Activated T-cell treated with anti-CD3 and anti-CD28 coated beads for 48 hours (primary cell): Measurements from ENCODE around the gene FAM3D.
"Not testable (repeated sequence)": the region's sequence is repeated elsewhere in the genome, so short reads cannot be mapped to it uniquely, and the experiment has no call there.

Experiments
- DNase-seq: peaks from one replicate; pipeline ENCODE4 v3.0.0-alpha.2; 2020; ENCODE audit warnings: low read depth

The FAM3D gene

GRCh38 chr3:58683466-58683865 lies 16.9 kb upstream of the FAM3D start:
- DNase-seq = peak; percentile 34

GRCh38 chr3:58683001-58683458 lies 16.5 kb upstream of the FAM3D start:
- no peak for DNase-seq

- no peak for DNase-seq
Observed at GRCh38 chr3:58681863-58682262, 15.3 kb upstream of the FAM3D start.

GRCh38 chr3:58680879-58681525 lies 14.4 kb upstream of the FAM3D start:
- no peak for DNase-seq

- DNase-seq = no peak
Observed at GRCh38 chr3:58679974-58680666, 13.5 kb upstream of the FAM3D start.

GRCh38 chr3:58679446-58679845 lies 12.9 kb upstream of the FAM3D start:
- DNase-seq = no peak

- not testable (repeated sequence) for DNase-seq
Observed at GRCh38 chr3:58678177-58678970, 11.8 kb upstream of the FAM3D start.

GRCh38 chr3:58672880-58673279 lies 6.3 kb upstream of the FAM3D start:
- no peak for DNase-seq

- DNase-seq = no peak
Observed at GRCh38 chr3:58672451-58672850, 5.9 kb upstream of the FAM3D start.

- DNase-seq = no peak
Observed at GRCh38 chr3:58670506-58671135, 4.0 kb upstream of the FAM3D start.

GRCh38 chr3:58668247-58668646 lies 1.7 kb upstream of the FAM3D start:
- no peak for DNase-seq

GRCh38 chr3:58667704-58668103 lies 1.1 kb upstream of the FAM3D start:
- no peak for DNase-seq

- no peak for DNase-seq
Observed at GRCh38 chr3:58667229-58667628, 655 bp upstream of the FAM3D start.

- DNase-seq = no peak
Observed at GRCh38 chr3:58665405-58665804, 1.2 kb downstream of the FAM3D start.

- DNase-seq = no peak
Observed at GRCh38 chr3:58664611-58665010, 2.0 kb downstream of the FAM3D start.

- DNase-seq = no peak
Observed at GRCh38 chr3:58661836-58662420, 4.6 kb downstream of the FAM3D start.

- no peak for DNase-seq
Observed at GRCh38 chr3:58660998-58661397, 5.6 kb downstream of the FAM3D start.

GRCh38 chr3:58659051-58659675 lies 7.4 kb downstream of the FAM3D start:
- DNase-seq = no peak

- no peak for DNase-seq
Observed at GRCh38 chr3:58658508-58658907, 8.1 kb downstream of the FAM3D start.

- no peak for DNase-seq
Observed at GRCh38 chr3:58657571-58658141, 8.9 kb downstream of the FAM3D start.

- no peak for DNase-seq
Observed at GRCh38 chr3:58657036-58657520, 9.5 kb downstream of the FAM3D start.
